Lung microvascular endothelial cell (primary cell): ENCODE results near the gene ARL14. TPM values are rescaled to one million over a fixed set of nuclear protein-coding genes. Genes with fewer than 3 reads are reported as not detected.
A peak's percentile ranks its signal among the peaks of the same experiment; 100 is the strongest.

Experiments used
- DNase-seq, 2 donors: peaks; one replicate each; pipeline versions ENCODE4 v3.0.0 to v3.0.0-alpha.2; 2010; ENCODE audit warnings: low read depth in 2 of 2
- total RNA-seq: library from RNA; depleted of rRNA; stranded (reverse); fragments of >200 nt; gene quantifications from 2 replicates; pipeline ENCODE4 v1.2.1, GENCODE V29; 2014

Gene ARL14
- total RNA-seq, result not detected in 2 replicates

DNA sequence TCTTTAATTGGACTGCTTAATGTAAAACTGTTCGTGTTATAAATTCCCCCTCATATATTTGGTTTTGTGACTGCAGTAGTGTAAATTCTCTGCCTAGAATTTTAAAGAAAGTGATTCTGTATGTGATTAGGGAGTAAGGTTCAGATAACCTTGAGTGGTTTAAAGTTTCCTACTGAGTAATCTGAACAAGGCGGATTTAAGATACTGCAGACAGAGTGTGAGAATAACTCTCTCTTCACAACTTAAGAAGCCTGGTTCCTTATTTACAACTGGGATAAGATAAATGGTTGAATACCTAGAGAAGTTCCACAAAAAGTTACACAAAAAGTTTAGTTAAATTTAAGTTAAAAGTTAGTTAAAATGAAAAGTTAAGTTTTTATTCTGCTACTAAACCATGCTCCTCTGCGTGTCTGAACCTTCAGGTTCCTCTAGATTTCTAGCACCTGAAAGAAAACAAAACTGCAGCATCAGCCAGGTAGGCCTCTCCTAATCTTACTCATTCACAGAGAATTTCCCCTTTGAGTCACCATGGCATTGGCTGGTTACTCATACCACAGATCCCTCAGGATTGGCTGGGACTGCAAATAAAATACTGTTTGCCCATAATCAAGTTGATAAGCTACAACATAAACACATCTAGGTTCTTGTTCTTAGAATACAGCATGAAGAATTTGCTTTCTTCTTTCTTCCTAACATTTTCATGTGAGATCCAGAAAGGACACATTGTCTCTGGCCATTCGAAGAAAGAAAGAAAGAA lies at the start of gene ARL14:
TSS of gene ARL14 (plus strand) at position 614 of the 757 bp plus-strand sequence. CDS start 187 bp downstream, outside the sequence.
- peak; percentile 5 to 64 for DNase-seq

GRCh38 chr3:160629491-160629890 lies 47.5 kb upstream of the ARL14 start:
- no peak for DNase-seq

DNA sequence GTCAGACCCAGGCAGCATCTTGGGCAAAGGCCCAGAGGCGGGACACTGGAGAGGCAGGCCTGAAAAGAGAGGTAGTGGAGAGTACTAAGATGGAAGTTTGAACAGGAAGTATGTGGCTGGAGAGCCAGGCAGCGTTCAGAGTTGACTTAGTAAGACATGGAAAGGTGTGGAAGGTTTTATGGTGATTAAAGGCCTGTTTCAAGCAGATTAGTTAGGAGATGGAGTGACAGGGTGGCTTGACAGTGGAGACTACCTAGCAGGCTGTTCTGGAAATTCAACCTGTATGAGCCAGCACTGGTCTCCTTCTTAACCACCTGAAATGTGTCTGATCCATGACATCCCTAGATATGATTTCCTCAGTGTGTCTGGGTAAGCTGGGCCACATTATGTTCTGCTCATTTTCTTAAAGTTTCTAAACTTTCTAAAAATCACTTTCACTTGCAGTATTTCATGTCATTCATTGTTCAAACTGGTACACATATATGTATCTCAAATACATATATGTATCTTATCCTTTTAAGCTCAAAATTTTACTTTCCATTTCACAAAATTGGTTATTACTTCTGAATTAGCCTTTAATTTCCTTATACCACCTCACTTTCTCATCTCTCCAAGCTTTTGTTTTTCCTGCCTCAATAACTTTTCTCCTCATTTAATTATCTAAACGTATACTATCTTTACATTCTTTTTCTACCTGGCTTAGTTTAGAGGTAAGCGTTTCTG lies 43.4 kb upstream of the ARL14 start:
- DNase-seq, result no peak

DNA sequence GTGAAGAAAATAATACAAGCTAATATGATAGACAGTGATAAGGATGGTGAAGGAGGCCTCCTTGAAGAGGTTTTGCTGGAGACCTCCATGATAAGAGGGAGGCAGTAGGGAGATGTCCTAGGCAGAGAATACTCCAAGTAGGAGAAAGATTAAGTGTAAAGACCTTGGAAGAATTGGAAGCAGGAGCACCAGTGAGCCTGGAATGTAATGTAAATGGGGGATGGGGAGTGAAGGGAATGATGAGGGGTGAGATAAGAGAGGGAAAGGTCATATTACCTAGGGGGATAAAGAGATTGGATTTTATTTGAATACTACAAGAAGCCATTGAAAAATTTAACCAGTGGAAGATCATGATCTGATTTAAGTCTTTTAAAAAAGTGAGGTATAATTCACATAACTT lies 41.7 kb upstream of the ARL14 start:
- no peak for DNase-seq

- peak in 1 of 2 donors; percentile 8 for DNase-seq
These were observed 39.9 kb upstream of the ARL14 start for GRCh38 chr3:160637086-160637485.

- no peak for DNase-seq
These were observed 38.8 kb upstream of the ARL14 start for GRCh38 chr3:160638184-160638583.

DNA sequence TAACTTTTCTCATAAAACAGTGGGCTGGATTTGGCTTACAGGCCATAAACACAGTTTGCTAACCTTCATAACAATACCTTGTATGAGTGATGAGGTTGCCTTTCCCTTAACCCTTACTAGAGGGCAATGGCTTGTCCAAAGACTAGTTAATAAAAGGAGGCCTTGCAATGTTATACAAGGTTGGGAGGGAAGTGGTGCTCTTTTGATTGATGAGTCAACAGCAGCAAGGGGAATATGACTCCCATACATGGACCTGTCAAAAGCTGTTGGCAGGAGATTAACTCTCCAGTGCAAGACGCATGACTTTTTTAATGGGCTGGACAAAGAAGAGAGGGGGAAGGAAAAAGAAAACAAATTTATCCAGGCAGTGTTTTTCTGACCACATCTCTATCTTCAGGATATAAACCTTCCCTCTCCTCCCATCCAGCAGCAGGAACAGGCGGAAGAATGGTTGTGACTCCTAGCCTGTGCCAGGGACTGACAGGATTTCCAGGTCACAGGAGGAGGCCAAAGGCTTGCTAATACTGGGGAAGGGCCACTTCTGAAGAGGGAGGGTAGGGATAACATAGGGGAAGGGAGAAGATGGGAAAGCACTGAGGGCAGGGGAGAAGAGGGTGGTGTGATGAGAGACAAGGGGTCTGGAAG lies 35.2 kb upstream of the ARL14 start:
- peak; percentile 22 to 82 for DNase-seq

DNA sequence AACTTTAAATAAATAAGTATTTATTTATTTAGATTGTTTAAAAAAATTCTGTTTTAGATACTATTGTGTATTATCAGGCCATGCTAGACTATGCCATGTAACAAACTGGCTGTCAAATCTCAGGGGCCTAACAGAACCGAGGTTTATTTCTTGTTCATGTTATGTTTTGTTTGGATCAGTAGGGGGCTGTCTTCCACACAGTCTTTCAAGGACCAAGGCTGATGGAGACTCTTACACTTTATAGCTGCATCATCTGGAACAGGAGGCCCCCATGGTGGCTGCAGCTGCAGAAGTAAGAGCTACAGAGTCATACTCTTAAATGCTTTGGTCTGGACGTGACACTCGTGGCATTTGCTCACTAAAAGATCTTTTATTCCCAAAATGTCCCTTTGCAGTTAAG lies 33.0 kb upstream of the ARL14 start:
- DNase-seq, result peak in 1 of 2 donors; percentile 17

- no peak for DNase-seq
These were observed 32.5 kb upstream of the ARL14 start for GRCh38 chr3:160644491-160644890.

DNA sequence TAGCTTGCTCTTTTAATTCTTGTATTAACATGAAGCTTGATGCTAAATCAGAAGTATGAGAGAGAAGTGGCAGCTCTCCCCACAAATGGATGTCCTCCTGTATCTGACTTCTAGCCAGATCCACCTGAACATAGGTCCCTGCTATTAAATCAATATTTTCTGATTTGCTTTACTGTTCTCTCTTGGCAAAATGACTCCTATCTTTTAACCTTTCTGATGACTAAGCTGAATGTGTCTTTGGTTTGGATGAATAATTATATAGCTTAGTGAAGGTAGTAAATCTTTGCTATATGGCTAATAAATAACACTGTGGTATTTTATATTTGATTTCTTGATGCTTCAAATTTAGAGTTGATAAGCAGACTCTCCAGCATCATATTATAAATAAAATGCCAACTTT lies 28.3 kb upstream of the ARL14 start:
- no peak for DNase-seq

GRCh38 chr3:160649596-160649995 lies 27.4 kb upstream of the ARL14 start:
- DNase-seq, result peak in 1 of 2 donors; percentile 17

DNA sequence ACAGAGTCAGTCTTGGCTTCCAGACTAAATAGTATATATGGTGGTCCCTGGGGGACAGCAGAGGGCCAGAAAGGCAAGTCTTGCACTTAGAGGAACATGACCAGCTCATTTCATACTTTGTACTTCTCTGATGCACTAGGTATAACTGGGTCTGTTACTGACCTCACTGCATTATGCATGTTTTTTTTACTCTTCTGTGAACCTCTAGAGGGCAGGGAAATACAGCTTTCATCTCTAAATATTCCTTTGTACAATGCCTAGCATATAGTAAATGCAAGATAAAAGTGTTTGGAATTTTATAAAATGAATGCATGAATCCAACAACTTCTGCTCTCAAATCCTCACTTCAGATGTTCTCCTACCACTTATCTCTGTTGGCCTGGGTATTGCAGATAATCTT lies 23.4 kb upstream of the ARL14 start:
- no peak for DNase-seq

DNA sequence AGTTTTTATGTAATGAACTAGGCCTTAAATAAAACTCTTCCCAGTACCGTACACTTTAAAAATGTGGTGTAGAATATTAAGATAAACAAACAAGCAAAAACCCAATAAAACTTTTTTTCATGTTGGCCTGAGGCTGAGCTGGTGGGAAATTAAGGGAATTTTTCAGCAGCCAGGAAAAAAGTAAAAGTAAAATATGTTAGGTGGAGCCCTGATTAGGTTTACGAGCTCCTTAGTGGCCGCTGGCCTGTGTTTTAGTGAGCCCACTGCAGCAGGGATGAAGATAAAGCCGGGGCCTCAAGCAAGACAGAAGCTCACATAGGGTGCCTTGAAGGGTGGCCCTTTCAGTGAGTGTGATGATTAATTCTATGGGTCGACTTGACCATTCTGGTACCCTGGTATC lies 16.1 kb upstream of the ARL14 start:
- no peak for DNase-seq

- DNase-seq, result no peak
These were observed 15.3 kb upstream of the ARL14 start for GRCh38 chr3:160661660-160662059.

- no peak for DNase-seq
These were observed 11.7 kb upstream of the ARL14 start for GRCh38 chr3:160665231-160665630.

- peak in 1 of 2 donors; percentile 79 for DNase-seq
These were observed 11.0 kb upstream of the ARL14 start for GRCh38 chr3:160665784-160666526.

DNA sequence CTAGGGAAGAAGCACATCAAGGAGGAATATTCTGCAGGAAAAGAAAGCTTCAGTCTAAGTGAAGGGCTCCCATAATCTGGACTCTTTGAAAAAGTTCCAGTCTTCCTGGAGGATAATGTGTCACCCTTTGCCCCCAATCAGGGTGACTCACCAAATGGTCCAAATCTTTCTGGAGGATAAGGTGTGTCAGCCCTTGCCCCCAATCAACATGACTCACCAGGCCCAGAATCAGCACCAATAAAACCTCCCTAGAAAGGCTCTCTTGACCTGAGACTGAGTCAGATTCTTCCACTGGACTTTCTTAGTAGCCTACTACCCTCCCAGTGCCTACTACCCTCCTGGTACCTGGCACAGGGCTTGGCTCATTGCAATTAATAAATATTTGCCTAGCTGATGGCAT lies 9.5 kb upstream of the ARL14 start:
- DNase-seq, result peak in 1 of 2 donors; percentile 63

DNA sequence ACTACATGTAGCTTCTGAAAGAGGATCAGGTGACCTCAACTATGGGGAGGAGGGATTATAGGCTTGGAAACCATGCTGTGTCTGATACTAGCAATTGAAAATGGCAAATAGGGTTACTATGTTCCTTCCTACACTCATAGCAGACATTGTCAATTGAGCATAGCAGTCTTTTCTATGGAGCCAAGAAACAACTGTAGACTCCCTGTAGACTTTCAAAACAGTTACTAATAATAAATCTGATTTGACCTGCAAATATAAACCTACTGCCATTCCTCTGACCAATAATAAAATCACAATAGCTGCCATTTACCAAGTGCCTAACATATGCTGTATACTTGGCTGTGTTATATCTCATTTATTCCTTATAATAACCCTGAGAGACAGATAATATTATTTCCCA lies 8.5 kb upstream of the ARL14 start:
- no peak for DNase-seq

- DNase-seq, result no peak
These were observed 5.7 kb upstream of the ARL14 start for GRCh38 chr3:160671231-160671630.

DNA sequence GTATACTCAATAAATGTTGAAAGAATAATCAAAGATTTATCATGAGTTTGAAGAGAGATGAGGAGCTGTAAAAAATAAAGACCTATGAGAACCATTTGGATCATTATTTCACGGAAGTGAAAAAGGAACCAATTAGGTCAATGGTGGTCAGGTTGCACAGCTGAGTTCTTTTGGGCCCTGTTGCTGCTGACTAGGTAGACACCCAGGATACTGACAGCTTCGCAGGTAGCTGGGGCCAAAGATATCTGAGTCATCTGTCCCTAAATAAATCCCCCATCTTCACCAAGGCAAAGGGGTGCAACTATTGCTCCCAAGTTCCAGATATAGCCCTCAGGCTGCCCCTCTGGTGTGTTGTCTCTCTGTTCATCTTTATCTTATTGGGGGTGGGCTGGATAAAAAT lies 5.0 kb upstream of the ARL14 start:
- DNase-seq, result no peak

- DNase-seq, result no peak
These were observed 3.8 kb upstream of the ARL14 start for GRCh38 chr3:160673188-160673587.
